Measurements from ENCODE around the gene POLA1.
A peak's percentile ranks its signal among the peaks of the same experiment; 100 is the strongest.

Gene POLA1

DNA sequence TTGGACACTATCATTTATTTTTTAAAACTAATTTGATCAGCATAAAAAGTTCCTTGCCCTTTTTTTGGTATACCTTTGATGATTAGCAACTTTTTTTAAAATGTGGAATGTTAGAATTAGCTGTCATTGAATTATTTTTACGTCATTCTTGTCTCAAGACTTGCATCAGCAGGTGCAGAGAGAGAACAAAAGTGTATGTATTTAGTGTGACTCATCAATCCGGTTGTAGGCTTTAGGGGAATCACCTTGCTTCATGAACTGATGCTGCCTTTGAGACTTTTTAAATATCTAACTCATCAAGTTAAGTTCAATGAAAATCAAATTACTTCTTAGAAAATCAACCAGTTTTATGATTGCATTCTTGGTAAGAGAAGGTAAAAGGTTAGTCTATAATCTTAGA, 197.0 kb downstream of the POLA1 start:
- H3K4me3 ChIP-seq (ENCODE audit: control insufficient read depth, low read depth, low read length), result no peak overlapping the region
- TF ChIP-seq, protein P1, sequence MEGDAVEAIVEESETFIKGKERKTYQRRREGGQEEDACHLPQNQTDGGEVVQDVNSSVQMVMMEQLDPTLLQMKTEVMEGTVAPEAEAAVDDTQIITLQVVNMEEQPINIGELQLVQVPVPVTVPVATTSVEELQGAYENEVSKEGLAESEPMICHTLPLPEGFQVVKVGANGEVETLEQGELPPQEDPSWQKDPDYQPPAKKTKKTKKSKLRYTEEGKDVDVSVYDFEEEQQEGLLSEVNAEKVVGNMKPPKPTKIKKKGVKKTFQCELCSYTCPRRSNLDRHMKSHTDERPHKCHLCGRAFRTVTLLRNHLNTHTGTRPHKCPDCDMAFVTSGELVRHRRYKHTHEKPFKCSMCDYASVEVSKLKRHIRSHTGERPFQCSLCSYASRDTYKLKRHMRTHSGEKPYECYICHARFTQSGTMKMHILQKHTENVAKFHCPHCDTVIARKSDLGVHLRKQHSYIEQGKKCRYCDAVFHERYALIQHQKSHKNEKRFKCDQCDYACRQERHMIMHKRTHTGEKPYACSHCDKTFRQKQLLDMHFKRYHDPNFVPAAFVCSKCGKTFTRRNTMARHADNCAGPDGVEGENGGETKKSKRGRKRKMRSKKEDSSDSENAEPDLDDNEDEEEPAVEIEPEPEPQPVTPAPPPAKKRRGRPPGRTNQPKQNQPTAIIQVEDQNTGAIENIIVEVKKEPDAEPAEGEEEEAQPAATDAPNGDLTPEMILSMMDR (IDR thresholded peaks at IDR 0.05; ENCODE audit: control insufficient read depth, insufficient read depth, low read depth, low read length, missing control alignments), result no peak
- no peak for DNase-seq (ENCODE audit: low read depth)

DNA sequence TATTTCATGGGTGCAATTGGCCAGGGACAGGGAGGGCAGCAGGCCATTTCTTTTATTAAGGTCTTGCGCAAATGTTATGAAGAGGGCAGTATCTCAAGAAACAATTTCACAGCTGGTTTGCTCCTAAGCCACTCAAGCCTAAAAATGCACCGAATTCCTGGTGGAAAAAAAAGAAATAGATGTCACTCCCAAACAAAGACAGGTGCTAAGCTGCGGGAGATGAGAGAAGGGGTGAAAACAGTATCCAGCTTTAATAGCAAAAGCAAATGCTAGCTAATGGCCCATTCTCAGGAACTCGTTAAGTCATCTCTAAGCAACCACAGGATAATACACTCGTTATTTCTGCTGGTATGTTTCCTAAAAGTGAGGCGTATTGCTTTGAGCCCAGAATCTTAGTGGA, 205.7 kb downstream of the POLA1 start:
- DNase-seq (ENCODE audit: low read depth), result no peak
- TF ChIP-seq, protein P1 (IDR thresholded peaks at IDR 0.05; ENCODE audit: control insufficient read depth, insufficient read depth, low read depth, low read length, missing control alignments), result no peak
- no peak overlapping the region for H3K4me3 ChIP-seq (ENCODE audit: control insufficient read depth, low read depth, low read length)

DNA sequence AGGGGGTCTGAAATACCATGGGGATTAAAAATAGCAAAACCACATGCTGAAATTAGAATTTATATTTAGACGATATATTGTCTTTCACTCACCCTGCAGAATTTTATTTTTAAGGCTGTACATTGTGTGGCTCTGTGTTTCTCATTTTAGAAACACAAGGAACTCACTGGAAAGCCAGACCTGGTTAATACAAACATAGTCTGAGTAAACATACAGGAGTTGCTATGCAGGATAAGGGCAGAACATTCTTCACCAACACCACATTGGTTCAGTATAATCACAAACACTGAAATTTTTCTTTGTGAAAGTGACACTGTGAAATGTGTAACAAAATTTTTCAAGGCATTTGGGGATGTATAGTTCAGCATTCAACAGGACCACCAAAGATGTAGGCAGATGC, 206.5 kb downstream of the POLA1 start:
- DNase-seq (ENCODE audit: low read depth), result no peak
- no peak overlapping the region for H3K4me3 ChIP-seq (ENCODE audit: control insufficient read depth, low read depth, low read length)
- TF ChIP-seq, protein P1 (IDR thresholded peaks at IDR 0.05; ENCODE audit: control insufficient read depth, insufficient read depth, low read depth, low read length, missing control alignments), result no peak

DNA sequence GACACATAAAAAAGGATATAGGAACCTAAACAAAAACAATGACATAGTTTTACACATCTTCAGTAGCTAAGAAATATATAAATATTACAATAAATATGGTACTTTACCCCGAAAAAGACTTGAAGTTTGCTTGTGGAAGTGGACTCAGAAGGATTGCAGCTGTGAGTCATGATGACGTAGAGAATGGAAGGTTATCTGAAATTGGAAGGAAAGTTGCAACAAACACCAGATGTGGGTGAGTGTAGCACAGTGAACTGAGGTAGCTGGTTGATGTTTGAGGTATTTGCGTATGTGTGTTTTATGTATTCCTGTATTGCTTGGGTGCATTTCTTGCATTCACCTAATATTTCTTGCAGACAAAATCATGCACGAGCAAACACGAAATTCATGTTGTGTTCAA, 209.1 kb downstream of the POLA1 start:
- peak; percentile 16 for DNase-seq (ENCODE audit: low read depth)

DNA sequence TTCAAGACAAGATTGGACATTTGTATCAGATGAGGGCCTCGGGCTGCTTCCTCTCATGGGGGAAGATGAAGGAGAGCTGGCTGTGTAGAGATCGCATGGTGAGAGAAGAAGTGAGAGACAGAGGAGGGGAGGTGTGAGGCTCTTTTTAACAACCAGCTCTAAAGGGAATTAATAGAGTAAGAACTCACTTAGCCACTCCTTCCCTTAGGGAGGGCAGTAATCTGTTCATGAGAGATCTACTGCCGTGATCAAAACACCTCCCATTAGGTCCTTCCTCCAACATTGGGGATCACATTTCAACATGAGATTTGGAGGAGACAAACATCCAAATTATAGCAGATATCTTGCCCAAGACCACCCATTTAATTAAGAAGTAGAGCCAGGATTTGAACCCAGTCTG, 225.0 kb downstream of the POLA1 start:
- TF ChIP-seq, protein P1 (IDR thresholded peaks at IDR 0.05; ENCODE audit: control insufficient read depth, insufficient read depth, low read depth, low read length, missing control alignments), result no peak
- no peak overlapping the region for H3K4me3 ChIP-seq (ENCODE audit: control insufficient read depth, low read depth, low read length)
- no peak for DNase-seq (ENCODE audit: low read depth)

More for the DNA sequence above, 209.1 kb downstream of the POLA1 start:
- H3K4me3 ChIP-seq (ENCODE audit: control insufficient read depth, low read depth, low read length), result no peak overlapping the region
- TF ChIP-seq, protein P1 (IDR thresholded peaks at IDR 0.05; ENCODE audit: control insufficient read depth, insufficient read depth, low read depth, low read length, missing control alignments), result no peak

DNA sequence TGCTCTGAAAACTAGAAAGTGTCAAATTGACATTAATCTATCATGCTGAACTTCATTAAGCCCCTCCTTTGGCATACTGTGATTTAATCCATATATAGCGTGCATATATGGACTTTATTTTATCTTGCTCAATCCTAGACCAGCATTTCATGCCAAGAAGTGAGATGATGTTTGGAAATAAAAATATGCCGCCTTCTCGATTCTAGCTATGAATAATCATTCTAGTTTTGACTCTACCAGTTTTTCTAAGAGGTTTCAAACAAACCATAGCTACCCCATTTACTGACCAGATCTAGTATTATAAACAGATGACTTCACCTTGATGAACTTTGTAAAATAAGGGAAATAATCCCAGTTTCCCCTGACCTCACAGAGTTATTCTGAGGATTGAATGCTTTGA, 227.1 kb downstream of the POLA1 start:
- no peak overlapping the region for H3K4me3 ChIP-seq (ENCODE audit: control insufficient read depth, low read depth, low read length)
- TF ChIP-seq, protein P1 (IDR thresholded peaks at IDR 0.05; ENCODE audit: control insufficient read depth, insufficient read depth, low read depth, low read length, missing control alignments), result no peak
- DNase-seq (ENCODE audit: low read depth), result no peak

DNA sequence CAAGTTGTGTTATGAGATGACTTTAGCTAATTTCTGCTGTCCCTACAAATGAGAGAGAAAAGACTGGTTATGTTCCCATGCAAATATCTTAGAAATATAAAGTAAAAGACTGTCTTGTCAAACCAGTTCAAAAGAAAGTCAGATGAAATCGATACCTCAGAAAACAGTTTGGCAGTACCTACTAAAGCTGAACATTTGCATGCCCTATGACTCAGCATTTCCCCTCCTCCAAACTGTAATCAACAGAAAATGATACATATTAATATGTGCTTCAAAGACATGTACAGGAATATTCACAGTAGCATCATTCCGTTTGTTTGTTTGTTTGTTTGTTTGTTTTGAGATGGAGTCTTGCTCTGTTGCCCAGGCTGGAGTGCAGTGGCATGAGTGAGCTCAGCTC, 231.7 kb downstream of the POLA1 start:
- no peak for DNase-seq (ENCODE audit: low read depth)
- TF ChIP-seq, protein P1 (IDR thresholded peaks at IDR 0.05; ENCODE audit: control insufficient read depth, insufficient read depth, low read depth, low read length, missing control alignments), result no peak
- H3K4me3 ChIP-seq (ENCODE audit: control insufficient read depth, low read depth, low read length), result no peak overlapping the region
